HG02938 (cell line): ENCODE measurements around the gene RNPEPL1.

ENCODE experiments used
- ATAC-seq: cut with Tn5 transposase; IDR thresholded peaks from one replicate; pipeline ENCODE4 v1.9.1; 2021; ENCODE audit warnings: mild to moderate bottlenecking, moderate library complexity; ENCODE audit not compliant: unreplicated experiment

The RNPEPL1 gene

DNA sequence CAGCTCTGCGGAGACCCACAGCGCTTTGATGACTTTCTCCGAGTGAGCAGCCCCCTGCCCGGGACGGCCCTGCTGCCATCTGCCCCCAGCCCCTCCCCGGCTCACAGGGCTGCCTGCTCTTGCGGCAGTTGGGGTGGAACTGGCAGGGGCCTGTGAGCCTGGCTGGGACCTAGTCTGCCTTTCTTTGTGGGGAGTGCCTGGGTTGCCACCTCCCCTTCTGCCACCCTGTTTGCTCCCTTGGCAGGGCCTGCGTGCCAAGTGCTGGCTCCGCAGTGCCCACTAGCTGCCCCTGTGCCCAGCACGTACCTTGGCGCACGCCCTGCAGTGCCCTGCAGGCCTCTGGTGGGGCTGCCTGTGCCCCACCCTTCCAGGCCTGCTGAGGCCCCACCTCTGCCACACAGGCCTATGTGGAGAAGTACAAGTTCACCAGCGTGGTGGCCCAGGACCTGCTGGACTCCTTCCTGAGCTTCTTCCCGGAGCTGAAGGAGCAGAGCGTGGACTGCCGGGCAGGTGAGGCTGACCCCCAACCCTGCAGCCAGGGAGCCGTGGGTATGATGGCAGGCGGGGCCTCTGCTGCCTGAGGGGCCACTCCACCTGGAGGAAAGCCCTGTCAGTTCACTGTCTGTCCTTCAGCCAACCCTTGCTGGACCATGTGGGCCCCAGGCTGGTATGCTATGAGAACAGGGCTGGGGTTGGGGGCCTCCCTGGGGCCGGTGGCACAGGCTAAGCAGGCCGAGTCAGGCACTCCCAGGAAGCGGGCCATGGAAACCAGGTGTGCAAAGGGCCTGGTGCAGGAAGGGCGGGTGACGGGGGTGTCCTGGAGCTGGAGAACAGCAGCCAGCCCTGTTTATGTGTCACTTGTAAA is 7.0 kb downstream of the RNPEPL1 start:
- ATAC-seq = no peak

- ATAC-seq = no peak
Measured at GRCh38 chr2:240576036-240576435, 7.8 kb downstream of the RNPEPL1 start.

DNA sequence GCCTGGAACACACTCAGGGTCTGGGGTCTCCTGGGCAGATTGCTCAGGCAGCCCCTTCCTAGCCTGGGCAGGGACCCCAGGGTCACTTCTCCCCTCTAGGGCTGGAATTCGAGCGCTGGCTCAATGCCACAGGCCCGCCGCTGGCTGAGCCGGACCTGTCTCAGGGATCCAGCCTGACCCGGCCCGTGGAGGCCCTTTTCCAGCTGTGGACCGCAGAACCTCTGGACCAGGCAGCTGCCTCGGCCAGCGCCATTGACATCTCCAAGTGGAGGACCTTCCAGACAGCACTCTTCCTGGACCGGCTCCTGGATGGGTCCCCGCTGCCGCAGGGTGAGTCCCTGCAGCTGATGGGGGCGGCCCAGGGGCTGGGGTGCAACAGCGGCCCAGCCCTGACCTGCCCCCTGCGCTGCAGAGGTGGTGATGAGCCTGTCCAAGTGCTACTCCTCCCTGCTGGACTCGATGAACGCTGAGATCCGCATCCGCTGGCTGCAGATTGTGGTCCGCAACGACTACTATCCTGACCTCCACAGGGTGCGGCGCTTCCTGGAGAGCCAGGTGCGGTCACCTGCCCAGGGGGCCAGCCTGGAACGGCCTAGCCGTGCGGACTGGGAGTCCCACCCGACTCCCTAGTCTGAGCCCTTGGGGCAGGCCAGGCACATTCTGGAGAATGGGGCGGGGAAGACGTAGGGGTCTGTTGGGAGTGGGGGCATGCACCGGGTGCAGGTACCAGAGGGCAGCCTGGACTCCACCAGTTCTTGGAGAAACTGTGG is 8.3 kb downstream of the RNPEPL1 start:
- ATAC-seq = no peak

GRCh38 chr2:240577281-240578109 is 9.2 kb downstream of the RNPEPL1 start:
- ATAC-seq = no peak

GRCh38 chr2:240578110-240578450 is 9.8 kb downstream of the RNPEPL1 start:
- no peak for ATAC-seq

GRCh38 chr2:240578488-240578887 is 10.2 kb downstream of the RNPEPL1 start:
- no peak for ATAC-seq

DNA sequence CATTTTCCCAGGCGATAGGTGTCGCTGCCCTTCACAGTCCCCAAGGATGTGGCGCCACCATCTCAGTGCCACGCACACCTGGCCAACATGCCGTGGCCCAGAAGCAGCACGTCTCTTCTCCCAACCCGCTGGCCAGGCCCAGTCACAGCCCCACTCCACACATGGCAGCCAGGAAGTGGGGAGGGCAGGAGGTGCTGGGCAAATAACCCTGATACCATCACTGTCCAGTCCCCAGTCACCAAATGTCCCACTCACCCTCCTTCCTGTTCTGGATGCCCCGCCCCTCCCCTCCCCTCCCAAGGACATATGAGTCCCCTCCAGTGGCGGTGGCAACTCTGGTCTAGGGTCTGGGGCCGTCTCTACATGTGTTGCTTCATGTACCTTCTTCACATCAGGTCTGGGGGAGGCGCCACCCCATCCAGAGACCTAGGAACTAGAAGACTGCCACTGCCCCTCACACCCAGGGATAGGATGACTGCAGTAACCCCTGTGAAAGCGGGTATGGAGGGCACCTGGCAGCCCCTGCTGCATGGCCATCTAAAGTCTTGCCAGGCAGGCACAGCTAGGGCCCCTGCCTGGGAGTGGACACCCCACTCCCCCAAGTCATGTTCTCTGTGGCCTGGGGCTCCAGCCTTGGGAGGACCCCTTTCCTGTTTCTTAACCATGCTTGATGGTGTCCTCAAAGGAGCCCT is 10.9 kb downstream of the RNPEPL1 start:
- ATAC-seq = no peak

DNA sequence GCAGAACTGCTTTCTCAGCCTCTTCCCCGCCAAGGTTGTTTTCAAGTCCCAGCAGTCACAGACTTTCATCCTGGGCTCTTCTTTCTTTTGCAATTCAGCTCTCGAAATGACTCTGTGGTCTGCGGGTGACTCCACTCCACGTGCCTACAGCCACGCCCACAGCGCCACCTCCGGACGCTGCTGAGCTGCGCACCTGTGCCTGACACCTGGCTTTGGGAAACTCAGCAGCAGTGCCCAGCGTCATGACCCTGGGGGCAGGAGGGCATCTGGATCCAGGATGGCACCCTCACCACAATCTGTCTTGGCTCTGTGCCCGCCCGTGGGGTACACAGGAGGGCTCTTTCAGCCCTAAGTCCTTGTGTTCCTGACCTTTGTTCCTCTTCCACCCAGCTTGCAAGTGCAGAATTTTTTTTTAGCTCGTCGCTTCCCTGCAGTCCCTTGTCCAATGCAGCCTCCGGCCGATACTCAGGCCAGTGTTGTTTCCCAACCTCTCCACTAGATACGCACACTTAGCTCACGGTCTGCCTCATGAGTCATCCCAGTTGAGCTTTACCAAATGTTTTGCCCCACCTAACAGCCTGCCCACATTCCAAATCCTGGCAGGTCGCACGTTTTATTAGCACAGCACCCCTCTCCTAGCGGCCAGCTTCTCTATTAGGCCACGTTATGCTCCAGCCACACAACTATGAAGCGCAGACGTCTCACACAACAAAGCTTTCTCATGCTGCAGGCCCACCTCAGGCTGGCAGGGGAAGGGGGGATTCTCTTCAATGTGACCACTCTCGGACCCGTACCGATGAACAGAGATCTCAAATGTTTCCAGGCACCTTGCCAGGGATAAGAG is 11.7 kb downstream of the RNPEPL1 start:
- no peak for ATAC-seq

GRCh38 chr2:240581811-240582210 is 13.5 kb downstream of the RNPEPL1 start:
- no peak for ATAC-seq

GRCh38 chr2:240582781-240583180 is 14.5 kb downstream of the RNPEPL1 start:
- ATAC-seq = no peak

DNA sequence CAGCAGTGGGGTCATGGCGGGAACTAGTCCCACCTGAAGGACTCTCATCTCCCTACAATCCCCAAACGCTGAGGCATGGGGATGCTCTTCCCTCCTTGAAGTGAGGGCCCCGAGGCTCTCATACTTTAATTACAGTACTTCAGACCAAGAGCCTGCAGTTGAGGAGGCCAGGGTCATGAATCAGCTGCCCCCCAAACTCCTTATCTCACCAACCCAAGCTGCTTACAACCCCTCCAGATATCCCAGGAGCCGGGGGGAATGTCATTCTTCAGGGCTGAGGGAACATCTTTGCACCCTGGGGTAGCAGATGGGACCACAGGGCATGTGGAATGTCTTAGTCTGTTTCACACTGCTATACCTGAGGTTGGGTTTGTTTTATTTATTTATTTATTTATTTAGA is 15.5 kb downstream of the RNPEPL1 start:
- no peak for ATAC-seq

DNA sequence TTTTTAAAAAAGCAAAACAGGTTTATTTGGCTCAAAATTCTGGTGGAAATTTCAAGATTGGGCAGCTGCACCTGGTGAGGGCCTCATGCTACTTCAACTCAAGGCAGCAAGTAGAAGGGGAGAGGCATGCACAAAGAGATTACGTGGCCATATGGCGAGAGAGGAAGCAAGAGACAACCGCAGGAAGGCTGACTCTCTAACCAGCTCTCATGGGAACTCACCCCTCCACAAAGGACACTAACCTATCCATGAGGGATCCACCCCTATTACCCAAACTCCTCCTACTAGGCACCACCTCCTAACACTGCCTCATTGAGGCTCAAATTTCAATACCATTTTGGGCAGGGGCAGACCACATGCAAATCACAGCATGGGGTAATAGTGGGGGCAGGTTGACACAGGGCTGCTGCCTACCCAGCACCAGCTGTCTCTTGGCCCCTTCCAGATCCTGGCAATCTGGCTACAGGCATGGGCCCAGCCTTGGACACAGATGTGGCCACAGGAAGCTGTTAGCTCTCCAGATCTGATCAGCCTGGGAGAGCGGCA is 16.3 kb downstream of the RNPEPL1 start:
- peak; percentile 47 for ATAC-seq

DNA sequence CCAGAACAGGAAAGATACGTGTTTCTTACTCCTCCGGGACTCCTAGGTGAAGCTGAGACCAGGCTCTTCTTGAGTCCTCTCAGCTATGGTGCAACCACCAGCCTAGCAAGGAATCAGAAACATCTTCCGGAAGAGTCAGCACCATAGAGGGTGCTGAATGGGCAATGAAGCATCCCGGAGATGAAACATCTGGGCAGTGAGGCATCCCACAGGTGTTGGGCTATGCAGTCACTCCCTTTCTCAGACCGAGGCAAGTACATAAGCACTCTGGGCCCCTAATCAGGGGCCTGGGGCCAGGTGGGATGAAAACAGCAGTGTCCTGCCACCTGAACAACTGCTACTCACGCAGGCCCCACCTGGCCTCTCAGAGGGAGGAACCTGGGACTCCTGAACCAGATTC is 16.8 kb downstream of the RNPEPL1 start:
- ATAC-seq = peak; percentile 30

DNA sequence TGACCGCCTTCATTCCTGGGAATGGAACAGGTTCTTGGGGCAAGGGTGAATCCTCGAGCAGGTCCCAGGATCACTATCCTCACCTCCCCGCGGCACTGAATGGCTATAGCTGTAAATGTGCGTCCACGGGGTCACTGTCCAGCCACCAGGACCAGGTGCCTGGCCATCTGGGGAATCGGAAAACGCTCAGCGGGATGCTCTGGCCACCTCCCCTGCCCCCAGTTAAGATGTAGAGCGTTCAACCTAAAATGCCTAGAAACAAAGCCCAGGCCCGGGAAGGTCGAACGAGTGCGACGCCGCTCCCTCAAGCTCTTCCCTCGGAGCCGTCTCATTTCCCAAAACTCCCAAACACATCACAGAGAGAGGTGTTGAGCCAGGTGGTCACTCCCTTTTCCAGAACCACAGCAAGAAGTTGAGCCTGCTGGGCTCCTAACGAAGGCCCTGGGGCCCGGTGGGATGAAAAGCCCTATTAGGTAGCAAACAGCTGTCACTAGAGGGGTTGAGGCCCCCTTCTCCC is 17.5 kb downstream of the RNPEPL1 start:
- ATAC-seq = no peak

DNA sequence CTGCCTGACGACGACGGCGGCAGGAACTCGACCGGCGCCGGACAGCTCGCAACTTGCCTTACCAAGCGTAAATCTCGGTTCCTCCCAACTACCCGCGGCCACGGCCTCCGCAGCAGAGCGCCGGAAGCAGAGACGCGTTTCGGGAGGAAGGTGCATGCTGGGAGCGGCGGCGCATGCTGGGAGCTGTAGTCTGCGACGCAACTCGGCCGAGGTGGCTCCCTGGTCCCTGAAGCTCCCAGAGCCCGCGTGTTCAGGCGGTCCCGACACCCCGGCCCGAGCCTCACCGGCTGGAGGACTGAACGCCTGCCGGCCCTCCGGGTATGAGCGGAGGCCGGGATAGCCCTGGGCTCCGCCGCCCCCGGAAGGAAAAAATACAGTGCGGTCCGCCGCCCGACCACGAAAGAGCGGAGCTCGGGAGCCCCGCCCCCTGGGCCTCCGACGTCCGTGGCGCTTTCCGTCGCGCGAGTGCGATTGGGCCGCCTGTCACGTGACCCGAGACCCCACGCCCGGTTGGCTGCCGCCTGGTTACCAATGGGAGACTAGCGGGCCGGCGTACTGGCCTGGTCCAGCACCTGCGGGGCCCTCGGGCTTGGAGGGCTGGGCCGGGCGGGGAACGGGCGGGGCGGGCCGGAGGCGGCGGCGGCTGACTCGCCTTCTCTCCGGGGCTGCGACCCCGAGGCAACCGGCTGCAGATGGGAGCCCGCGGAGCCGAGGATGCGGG is 18.1 kb downstream of the RNPEPL1 start, which contains the start of gene CAPN10:
CAPN10 (plus strand) TSS at position 537 of the 721 bp plus-strand sequence; CDS start at position 715, 178 bp downstream.
- peak; percentile 58 for ATAC-seq

GRCh38 chr2:240586919-240587800 is 18.9 kb downstream of the RNPEPL1 start:
- peak; percentile 0 for ATAC-seq

- no peak for ATAC-seq
Measured at GRCh38 chr2:240588006-240588655, 19.8 kb downstream of the RNPEPL1 start.
